Measurements from ENCODE around the gene SFRP2. TPM values are rescaled to one million over a fixed set of nuclear protein-coding genes. Genes with fewer than 3 reads are reported as not detected.

Gene SFRP2
- polyA plus RNA-seq, 1 experiment: not detected

DNA sequence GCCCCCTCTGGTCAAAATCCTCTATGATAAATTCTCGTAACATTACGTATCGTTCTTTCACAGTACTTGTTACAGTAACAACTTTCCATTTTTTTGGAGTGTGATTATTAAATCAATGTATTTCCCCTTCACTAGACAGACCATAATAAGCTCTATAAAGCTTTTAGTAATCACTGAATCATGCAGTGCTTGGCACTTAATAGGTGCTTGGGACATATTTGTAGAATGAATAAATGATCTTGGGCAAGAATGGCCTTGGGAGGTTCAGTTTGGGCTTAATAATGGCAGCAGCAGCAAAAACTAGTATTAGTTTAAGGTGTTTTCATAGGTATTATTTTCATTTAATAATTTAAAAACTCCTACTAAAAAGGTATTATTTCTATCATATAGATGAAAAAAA, 33.4 kb upstream of the SFRP2 start:
- TF ChIP-seq CTCF (IDR thresholded peaks at IDR 0.05; ENCODE audit: low read depth, low read length): no peak
- Histone ChIP-seq H3K9me3 (ENCODE audit: control insufficient read depth, insufficient read depth, low read length) (no peaks in the 10 kb centered on the region), H3K4me3 (ENCODE audit: low read depth, low read length) (no peak overlapping the region), H3K27ac (ENCODE audit: low read depth, low read length) (no peak overlapping the region), H3K27me3 (ENCODE audit: control insufficient read depth, insufficient read depth, low read length) (no peaks in the 10 kb centered on the region)
- DNase-seq (ENCODE audit: low read depth, low spot score): no peak
- ChIA-PET CTCF (no interaction called here), POLR2A (no interaction called here)

GRCh38 chr4:153817466-153817865, 28.6 kb upstream of the SFRP2 start:
- DNase-seq (ENCODE audit: low read depth, low spot score): no peak
- no peak for TF ChIP-seq CTCF (IDR thresholded peaks at IDR 0.05; ENCODE audit: low read depth, low read length)
- no peaks in the 10 kb centered on the region for H3K9me3 ChIP-seq (ENCODE audit: control insufficient read depth, insufficient read depth, low read length)
- no peaks in the 10 kb centered on the region for H3K27me3 ChIP-seq (ENCODE audit: control insufficient read depth, insufficient read depth, low read length)
- H3K27ac ChIP-seq (ENCODE audit: low read depth, low read length): no peak overlapping the region
- POLR2A ChIA-PET: no interaction called here
- H3K4me3 ChIP-seq (ENCODE audit: low read depth, low read length): no peak overlapping the region
- CTCF ChIA-PET: no interaction called here

GRCh38 chr4:153816542-153816941, 27.7 kb upstream of the SFRP2 start:
- H3K4me3 ChIP-seq (ENCODE audit: low read depth, low read length): no peak overlapping the region
- H3K27ac ChIP-seq (ENCODE audit: low read depth, low read length): no peak overlapping the region
- H3K9me3 ChIP-seq (ENCODE audit: control insufficient read depth, insufficient read depth, low read length): no peaks in the 10 kb centered on the region
- ChIA-PET CTCF (no interaction called here), POLR2A (no interaction called here)
- no peaks in the 10 kb centered on the region for H3K27me3 ChIP-seq (ENCODE audit: control insufficient read depth, insufficient read depth, low read length)
- no peak for TF ChIP-seq CTCF (IDR thresholded peaks at IDR 0.05; ENCODE audit: low read depth, low read length)
- DNase-seq (ENCODE audit: low read depth, low spot score): no peak

GRCh38 chr4:153814789-153815188, 25.9 kb upstream of the SFRP2 start:
- ChIA-PET CTCF (no interaction called here), POLR2A (no interaction called here)
- DNase-seq (ENCODE audit: low read depth, low spot score): no peak
- Histone ChIP-seq H3K27ac (ENCODE audit: low read depth, low read length) (no peak overlapping the region), H3K9me3 (ENCODE audit: control insufficient read depth, insufficient read depth, low read length) (no peaks in the 10 kb centered on the region), H3K4me3 (ENCODE audit: low read depth, low read length) (no peak overlapping the region), H3K27me3 (ENCODE audit: control insufficient read depth, insufficient read depth, low read length) (no peaks in the 10 kb centered on the region)
- TF ChIP-seq CTCF (IDR thresholded peaks at IDR 0.05; ENCODE audit: low read depth, low read length): no peak

DNA sequence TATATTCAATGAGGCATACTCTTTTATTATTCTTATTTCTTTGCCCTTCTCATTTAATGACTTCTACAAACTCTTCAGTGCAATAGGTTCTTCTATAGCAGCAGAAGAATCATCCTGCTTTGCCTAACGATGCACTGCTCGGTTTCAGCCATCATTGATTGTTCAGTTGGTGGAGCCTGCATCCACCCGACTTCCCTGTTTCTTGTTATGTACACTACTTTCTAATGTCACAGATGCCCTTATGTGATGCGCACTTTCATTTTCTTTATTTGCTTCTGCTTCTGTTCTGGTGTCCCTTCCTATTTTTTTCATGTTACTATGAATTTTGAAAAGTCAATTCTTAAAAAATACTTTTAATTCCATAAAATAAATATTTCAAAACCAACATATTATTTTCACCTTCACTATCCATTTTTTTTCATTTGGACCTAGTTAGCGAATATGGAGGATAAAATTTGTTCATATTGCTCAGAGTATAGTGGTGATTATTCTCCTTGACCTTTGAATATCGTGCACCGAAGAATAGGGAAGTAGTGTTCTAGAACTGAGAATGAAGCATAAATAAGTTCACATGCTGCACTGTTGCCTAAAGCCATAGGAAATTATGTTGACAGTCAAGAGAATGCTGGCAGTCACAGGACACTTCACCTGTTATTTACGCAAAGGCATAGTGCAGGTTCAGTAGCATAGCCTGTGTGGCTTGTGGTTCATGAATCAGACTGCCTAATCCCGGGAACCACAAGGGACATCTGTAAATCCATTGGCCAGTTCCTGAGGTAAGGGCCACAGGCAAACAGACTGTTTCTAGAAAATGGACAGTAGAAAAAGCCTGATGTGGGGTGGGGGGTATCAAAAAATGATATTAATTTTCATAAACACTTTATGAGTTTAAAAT, 21.3 kb upstream of the SFRP2 start:
- POLR2A ChIA-PET: no interaction called here
- Histone ChIP-seq H3K4me3 (ENCODE audit: low read depth, low read length) (no peak overlapping the region), H3K9me3 (ENCODE audit: control insufficient read depth, insufficient read depth, low read length) (peaks cover 6% of the 10 kb centered on the region; the same call in 1 of the 2 replicates), H3K27ac (ENCODE audit: low read depth, low read length) (no peak overlapping the region), H3K27me3 (ENCODE audit: control insufficient read depth, insufficient read depth, low read length) (no peaks in the 10 kb centered on the region)
- DNase-seq (ENCODE audit: low read depth, low spot score): no peak
- CTCF ChIA-PET: no interaction called here
- no peak for TF ChIP-seq CTCF (IDR thresholded peaks at IDR 0.05; ENCODE audit: low read depth, low read length)

Measured in AG04450 (cell line).